Fibroblast of lung (primary cell): ENCODE data around the gene IL17D.

ENCODE experiments used
- EZH2 ChIP-seq: IDR thresholded peaks from 2 replicates; pipeline ENCODE4 v1.5.1; 2012; ENCODE audit warnings: low read length, control low read depth, mild to moderate bottlenecking; ENCODE audit errors: missing control alignments
- TF ChIP-seq, protein P1 (sequence below), 2 donors: IDR thresholded peaks in 1 of 2; conservative IDR thresholded peaks in 1 of 2; 1 replicate in 1 of 2; 2 replicates in 1 of 2; pipeline ENCODE4 v1.5.1; 2011 to 2012; ENCODE audit warnings: low read length in 2 of 2, control low read depth in 1 of 2, inconsistent platforms in 1 of 2, low read depth in 1 of 2, mild to moderate bottlenecking in 1 of 2

- TF ChIP-seq, protein P1, sequence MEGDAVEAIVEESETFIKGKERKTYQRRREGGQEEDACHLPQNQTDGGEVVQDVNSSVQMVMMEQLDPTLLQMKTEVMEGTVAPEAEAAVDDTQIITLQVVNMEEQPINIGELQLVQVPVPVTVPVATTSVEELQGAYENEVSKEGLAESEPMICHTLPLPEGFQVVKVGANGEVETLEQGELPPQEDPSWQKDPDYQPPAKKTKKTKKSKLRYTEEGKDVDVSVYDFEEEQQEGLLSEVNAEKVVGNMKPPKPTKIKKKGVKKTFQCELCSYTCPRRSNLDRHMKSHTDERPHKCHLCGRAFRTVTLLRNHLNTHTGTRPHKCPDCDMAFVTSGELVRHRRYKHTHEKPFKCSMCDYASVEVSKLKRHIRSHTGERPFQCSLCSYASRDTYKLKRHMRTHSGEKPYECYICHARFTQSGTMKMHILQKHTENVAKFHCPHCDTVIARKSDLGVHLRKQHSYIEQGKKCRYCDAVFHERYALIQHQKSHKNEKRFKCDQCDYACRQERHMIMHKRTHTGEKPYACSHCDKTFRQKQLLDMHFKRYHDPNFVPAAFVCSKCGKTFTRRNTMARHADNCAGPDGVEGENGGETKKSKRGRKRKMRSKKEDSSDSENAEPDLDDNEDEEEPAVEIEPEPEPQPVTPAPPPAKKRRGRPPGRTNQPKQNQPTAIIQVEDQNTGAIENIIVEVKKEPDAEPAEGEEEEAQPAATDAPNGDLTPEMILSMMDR (conservative IDR thresholded peaks at IDR 0.05 in 1 of 2, IDR thresholded peaks at IDR 0.05 in 1 of 2; ENCODE audit: low read depth in 1 of 2, low read length in 2 of 2): no peak
- TF ChIP-seq EZH2: no peak
These were observed 19.0 kb upstream of the IL17D start for GRCh38 chr13:20684546-20684945.
